NCI-H2029 (cell line): ENCODE results near the gene NKD2.
"Not testable (repeated sequence)": the region's sequence is repeated elsewhere in the genome, so short reads cannot be mapped to it uniquely, and the experiment has no call there.

Experiments
- DNase-seq: peaks from one replicate; lab custom pipeline; 2025; lab: John Stamatoyannopoulos, UW

NKD2 gene

GRCh38 chr5:1058083-1058945, 49.7 kb downstream of the NKD2 start:
- no peak for DNase-seq

- no peak for DNase-seq
Measured at GRCh38 chr5:1058988-1059883, 50.6 kb downstream of the NKD2 start.

DNA sequence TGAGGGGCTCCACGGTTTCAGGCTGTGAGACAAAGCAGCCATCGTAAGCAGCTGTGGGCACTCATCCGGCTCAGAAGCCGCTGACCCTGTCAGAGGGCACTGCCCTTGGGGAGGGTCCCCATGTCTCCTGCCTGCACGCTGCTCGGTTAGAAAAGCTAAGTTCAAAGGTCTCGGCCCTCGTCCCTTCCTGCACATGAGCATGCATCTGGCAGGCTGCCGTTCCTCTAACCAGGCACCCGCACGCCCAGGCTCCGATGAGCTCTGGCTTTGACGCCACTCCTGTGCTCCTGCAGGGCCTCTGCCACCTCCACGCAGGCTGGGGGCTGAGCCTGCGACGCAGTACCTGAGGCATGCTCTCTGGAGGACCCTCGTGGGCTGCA, 51.3 kb downstream of the NKD2 start:
- DNase-seq: no peak

GRCh38 chr5:1060535-1060981, 52.0 kb downstream of the NKD2 start:
- DNase-seq: no peak

- DNase-seq: not testable (repeated sequence)
Measured at GRCh38 chr5:1061292-1061691, 52.7 kb downstream of the NKD2 start.

DNA sequence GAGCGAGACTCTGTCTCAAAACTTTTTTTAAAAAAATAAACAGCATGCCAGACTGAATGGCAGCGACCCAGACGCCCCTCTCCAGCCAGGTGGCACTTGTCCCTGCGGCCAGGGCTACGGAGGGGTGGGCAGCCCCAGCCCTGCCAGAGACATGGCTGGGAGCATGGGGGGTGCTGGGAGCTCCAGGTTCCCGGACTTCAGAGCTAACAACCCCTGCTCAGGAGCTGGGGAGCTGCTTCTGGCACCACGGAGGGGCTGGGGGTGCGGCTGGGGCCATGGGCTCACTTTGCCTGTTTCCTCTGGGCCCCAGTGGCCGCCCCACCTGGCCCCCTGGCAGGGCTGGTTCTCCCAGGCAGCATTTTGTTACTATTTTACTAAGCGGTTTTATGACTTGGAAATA, 53.3 kb downstream of the NKD2 start:
- DNase-seq: no peak

- DNase-seq: no peak
Measured at GRCh38 chr5:1062761-1063568, 54.4 kb downstream of the NKD2 start.

DNA sequence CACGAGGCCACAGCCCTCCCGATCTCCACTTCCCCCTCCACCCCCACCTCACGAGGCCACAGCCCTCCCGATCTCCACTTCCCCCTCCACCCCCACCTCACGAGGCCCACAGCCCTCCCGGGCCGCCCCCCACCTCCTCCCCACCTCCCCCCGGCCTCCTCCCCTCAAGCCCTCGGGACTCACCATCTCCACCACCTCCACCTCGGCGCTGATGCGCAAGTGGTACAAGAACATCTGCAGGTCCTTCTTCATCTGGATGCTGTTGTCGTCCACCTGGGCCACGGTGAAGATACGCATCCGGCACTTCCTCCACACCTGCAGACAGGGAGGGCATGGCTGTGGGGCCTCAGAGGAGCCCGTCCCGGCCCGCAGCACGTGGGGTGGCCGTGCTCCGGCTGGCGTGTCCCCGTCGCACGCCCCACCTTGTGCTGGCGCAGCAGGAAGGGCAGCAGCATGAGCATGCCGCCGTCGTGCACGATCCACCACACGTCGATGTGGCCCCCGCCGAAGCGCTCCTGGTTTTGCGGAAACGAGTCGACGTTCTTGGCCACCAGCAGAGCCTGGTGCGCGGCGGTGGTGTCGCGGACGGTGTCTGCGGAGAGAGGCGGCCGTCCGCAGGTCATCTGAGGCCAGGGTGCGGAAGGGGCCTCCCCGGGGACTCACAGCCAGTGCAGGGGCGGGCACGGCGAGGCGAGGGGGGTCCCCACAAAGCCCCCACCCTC, 55.2 kb downstream of the NKD2 start:
- no peak for DNase-seq

- DNase-seq: no peak
Measured at GRCh38 chr5:1064383-1065142, 56.0 kb downstream of the NKD2 start.

GRCh38 chr5:1065143-1065750, 56.6 kb downstream of the NKD2 start:
- DNase-seq: no peak

GRCh38 chr5:1065891-1066650, 57.5 kb downstream of the NKD2 start:
- no peak for DNase-seq

GRCh38 chr5:1066676-1067075, 58.1 kb downstream of the NKD2 start:
- DNase-seq: no peak

DNA sequence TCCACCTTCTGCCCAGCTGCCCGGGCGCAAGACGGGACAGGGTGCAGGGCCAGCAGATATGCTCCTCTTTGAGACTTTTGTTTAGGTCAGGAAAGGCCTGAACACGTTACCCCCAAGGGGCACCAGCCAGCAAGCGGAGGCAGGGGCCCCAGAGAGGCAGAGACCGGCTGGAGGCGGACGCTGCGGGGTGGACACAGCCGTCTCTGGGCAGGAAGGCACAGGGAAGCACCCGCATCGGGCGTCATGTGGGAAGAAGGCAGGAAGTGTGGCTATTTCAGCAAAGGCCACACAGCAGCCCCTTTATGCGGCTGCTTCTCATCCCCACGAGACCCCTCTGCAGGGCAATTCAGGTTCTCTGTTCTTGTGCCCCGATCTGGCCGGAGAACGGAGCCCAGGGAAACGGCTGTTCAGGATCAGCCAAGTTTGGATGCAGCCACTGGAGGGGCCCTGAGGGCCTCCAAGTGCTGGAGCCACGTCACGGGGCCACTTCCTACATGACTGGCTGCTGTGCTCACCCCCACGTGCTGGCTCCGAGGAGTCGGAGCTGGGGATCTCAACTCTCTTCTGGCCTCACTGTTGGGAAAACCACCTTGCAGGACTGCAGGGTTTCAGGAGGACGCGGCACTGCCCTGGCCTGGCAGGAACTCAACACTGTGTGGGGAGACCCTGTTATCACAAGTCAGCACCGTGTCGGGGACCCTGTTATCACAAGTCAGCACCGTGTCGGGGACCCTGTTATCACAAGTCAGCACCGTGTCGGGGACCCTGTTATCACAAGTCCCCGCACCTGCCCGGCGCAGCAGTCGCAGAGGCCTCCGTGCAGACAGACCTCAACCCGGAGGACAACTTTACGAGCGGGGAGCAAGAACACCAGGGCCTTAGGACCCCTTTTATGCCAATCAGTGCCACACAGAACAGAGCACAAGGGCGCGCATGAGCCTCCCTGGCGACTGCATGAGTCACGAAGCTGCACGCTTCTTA, 58.8 kb downstream of the NKD2 start:
- no peak for DNase-seq

DNA sequence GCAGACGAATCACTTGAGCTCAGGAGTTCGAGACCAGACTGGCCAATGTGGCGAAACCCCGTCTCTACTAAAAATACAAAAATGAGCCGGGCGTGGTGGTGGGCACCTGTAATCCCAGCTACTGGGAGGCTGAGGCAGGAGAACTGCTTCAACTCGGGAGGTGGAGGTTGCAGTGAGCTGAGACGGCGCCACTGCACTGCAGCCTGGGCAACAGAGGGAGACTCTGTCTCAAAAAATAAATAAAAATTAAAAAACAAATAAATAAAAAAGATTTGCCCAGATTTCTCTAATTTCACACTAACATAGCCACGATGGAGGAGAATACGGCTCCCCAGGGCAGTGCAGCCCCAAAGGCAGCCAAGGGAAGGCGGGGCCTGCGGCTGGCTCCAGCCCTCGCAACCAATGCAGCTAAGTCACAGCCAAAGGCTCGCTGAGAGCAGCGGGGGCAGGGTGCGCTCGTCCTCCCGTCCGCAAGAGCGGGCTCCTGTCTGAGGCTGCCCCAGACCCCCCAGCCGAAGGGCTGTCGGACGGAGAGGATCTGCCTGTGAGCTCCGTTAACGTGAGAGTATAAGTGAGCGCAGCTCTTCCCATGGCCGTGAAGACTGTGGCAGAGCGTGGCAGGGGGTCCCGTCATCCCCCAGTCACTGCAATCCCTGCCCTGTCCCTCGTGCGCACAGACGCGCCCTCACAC, 59.7 kb downstream of the NKD2 start:
- DNase-seq: no peak

- DNase-seq: no peak
Measured at GRCh38 chr5:1068895-1069719, 60.5 kb downstream of the NKD2 start.

DNA sequence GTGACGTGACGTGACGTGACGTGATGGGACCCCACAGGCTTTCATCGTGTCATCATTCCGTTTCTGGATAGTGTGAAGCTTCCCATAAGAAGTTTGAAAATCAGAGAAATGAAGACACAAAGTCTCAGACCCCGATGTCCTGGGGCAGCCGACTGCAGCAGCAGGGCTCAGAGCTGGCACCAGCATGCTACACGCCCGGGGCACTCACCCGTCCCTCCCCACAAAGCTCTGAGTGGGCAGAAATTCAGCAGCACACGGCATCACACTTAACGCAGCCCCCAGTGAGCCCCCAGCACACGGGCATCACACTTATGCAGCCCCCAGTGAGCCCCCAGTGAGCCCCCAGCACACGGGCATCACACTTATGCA, 61.1 kb downstream of the NKD2 start:
- no peak for DNase-seq
